ENCODE data around the gene CZIB. TPM values are rescaled to one million over a fixed set of nuclear protein-coding genes. Genes with fewer than 3 reads are reported as not detected.

The CZIB gene
- 43.6 and 51.9 TPM in 2 replicates for total RNA-seq (2014; rRNA removed; shearing (Covaris generic))

GRCh38 chr1:53220171-53220961 is at the start of gene CZIB:
CZIB (minus strand) TSS chr1:53220634; CDS start chr1:53220575, 59 bp downstream.

DNA sequence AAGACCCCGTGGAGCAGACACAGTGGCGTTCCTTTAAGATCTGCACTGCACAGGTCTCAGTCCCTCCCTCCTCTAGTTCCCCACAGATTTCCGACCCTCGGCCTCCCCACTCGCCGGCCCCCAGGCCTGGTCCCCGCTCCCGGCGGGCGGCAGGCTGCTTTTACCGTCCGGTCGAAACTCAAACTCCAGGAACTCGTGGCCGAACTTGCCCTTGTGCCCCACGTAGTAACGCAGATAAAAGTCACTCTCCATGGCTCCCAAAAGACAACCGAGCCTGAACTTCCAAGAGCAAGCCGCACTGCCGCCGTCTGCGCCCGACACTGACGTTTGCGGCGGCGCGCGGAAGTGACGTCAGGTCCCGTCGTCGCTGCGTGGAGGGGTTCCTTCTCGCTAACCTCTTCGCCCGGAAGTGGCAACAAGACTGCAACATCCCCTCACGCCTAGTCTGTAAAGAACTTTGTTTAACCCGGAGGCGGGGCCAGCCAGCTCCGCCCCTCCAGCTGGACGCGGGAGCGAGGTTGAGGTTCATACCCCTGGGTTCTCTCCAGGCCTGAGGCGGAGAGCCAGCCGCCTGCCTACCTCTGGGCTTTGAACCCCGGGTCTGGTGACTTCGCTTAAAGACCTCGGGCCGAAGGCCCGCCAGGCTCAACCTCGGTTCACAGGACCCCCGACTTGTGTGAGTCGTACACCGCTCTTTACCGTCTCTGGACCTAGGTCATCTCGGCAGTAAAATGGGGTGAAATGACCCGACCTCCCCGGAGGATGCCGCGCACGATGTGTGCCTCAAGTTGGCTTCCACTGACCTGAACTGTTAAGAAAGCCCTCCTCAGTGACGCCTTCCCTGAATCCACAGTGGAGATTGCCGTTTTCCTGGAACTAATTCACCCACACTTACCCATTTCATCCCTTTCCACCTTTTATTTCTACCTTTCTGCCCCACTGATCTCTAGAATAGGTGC is 18.0 kb upstream of the CZIB start, which contains the start of gene MAGOH:
MAGOH (minus strand) TSS at position 322 of the 959 bp plus-strand sequence; CDS start at position 252, 70 bp downstream.

GRCh38 chr1:53196485-53197290 is 23.7 kb downstream of the CZIB start, which contains the start of gene CPT2:
CPT2 (plus strand) TSS chr1:53196824; CDS start chr1:53196944, 120 bp downstream.

Other genes with a start within 250 kb of the CZIB start
- not detected in 2 replicates for gene PODN, start 158.4 kb downstream of the CZIB start, total RNA-seq (2014; rRNA removed; shearing (Covaris generic))
- gene SLC1A7, start 78.0 kb downstream of the CZIB start, total RNA-seq (2014; rRNA removed; shearing (Covaris generic)): 0.19 TPM in 1 of 2 replicates, not detected in the other
- 26.7 and 30.2 TPM in 2 replicates for gene CPT2, start 23.8 kb downstream of the CZIB start, total RNA-seq (2014; rRNA removed; shearing (Covaris generic))
- 93.9 and 115 TPM in 2 replicates for gene MAGOH, start 17.9 kb upstream of the CZIB start, total RNA-seq (2014; rRNA removed; shearing (Covaris generic))
- 68.3 and 75.8 TPM in 2 replicates for gene LRP8, start 107.4 kb upstream of the CZIB start, total RNA-seq (2014; rRNA removed; shearing (Covaris generic))
- not detected in 2 replicates for gene DMRTB1, start 238.8 kb upstream of the CZIB start, total RNA-seq (2014; rRNA removed; shearing (Covaris generic))